HCT116 (cell line): ENCODE results near the gene SPEF1.

Experiments used
- ATF3 ChIP-seq: IDR thresholded peaks from 2 replicates; pipeline ENCODE4 v1.6.1; 2012
- CTCF ChIP-seq, 3 experiments: fragments of 200-600 bp in 1 of 3; sonication (generic) in 1 of 3; IDR thresholded peaks in 2 of 3; conservative IDR thresholded peaks in 1 of 3; 2 replicates each; pipeline ENCODE4 v1.5.1; 2012 to 2017; ENCODE audit warnings: low read depth in 2 of 3, low read length in 2 of 3, antibody characterized with exemption in 1 of 3, borderline replicate concordance in 1 of 3, control low read depth in 1 of 3, mild to moderate bottlenecking in 1 of 3, mixed read lengths in 1 of 3, mixed run types in 1 of 3, moderate library complexity in 1 of 3; ENCODE audit not compliant: insufficient read depth in 1 of 3
- FOSL1 ChIP-seq: IDR thresholded peaks from 2 replicates; pipeline ENCODE4 v1.6.1; 2012; ENCODE audit warnings: low read depth
- POLR2A ChIP-seq: IDR thresholded peaks from 2 replicates; pipeline ENCODE4 v1.7.0; 2011; ENCODE audit warnings: borderline replicate concordance; ENCODE audit not compliant: insufficient read depth, insufficient read length; ENCODE audit errors: extremely low read depth
- POLR2AphosphoS5 ChIP-seq: IDR thresholded peaks from 2 replicates; pipeline ENCODE4 v1.6.1; 2011; ENCODE audit warnings: mild to moderate bottlenecking, low read depth, low read length, moderate library complexity
- RAD21 ChIP-seq: IDR thresholded peaks from 2 replicates; pipeline ENCODE4 v1.6.1; 2012; ENCODE audit warnings: low read depth, mild to moderate bottlenecking
- TCF7L2 ChIP-seq: IDR thresholded peaks from 2 replicates; pipeline ENCODE4 v1.7.0; 2011; ENCODE audit warnings: borderline replicate concordance, inconsistent platforms; ENCODE audit not compliant: insufficient read depth, insufficient read length; ENCODE audit errors: extremely low read depth
- YY1 ChIP-seq: IDR thresholded peaks from 2 replicates; pipeline ENCODE4 v1.6.1; 2011; ENCODE audit warnings: low read length, low read depth, moderate library complexity, mild to moderate bottlenecking; ENCODE audit not compliant: insufficient replicate concordance; ENCODE audit errors: extremely low read depth
- ZNF274 ChIP-seq: fragments of 200-500 bp; sonication (Bioruptor generic); IDR thresholded peaks from 2 replicates; pipeline ENCODE4 v1.6.1; 2014; ENCODE audit warnings: mild to moderate bottlenecking, low read depth, low read length, inconsistent platforms

GRCh38 chr20:3783511-3784195, 2.4 kb upstream of the SPEF1 start:
- TF ChIP-seq CTCF (IDR thresholded peaks at IDR 0.05 in 2 of 3, conservative IDR thresholded peaks at IDR 0.05 in 1 of 3; ENCODE audit: borderline replicate concordance in 1 of 3, insufficient read depth in 1 of 3, low read depth in 2 of 3, low read length in 2 of 3) (no peak), ATF3 (no peak), ZNF274 (no peak), RAD21 (no peak), FOSL1 (no peak), POLR2AphosphoS5 (peak; percentile 2; the same call in 1 of the 2 replicates), POLR2A (no peak), YY1 (no peak), TCF7L2 (no peak)
